GM18498 (cell line): ENCODE measurements around the gene DIPK1A.
A peak's percentile ranks its signal among the peaks of the same experiment; 100 is the strongest.
"Not testable (repeated sequence)": the region's sequence is repeated elsewhere in the genome, so short reads cannot be mapped to it uniquely, and the experiment has no call there.

ENCODE experiments used
- ATAC-seq: cut with Tn5 transposase; IDR thresholded peaks from one replicate; pipeline ENCODE4 v1.9.1; 2021; ENCODE audit warnings: mild to moderate bottlenecking, moderate library complexity; ENCODE audit not compliant: unreplicated experiment

The DIPK1A gene

GRCh38 chr1:92980732-92981647 lies 19.7 kb upstream of the DIPK1A start:
- peak; percentile 52 for ATAC-seq

GRCh38 chr1:92975551-92976232 lies 14.4 kb upstream of the DIPK1A start:
- ATAC-seq = peak; percentile 80

GRCh38 chr1:92974112-92974511 lies 12.8 kb upstream of the DIPK1A start:
- not testable (repeated sequence) for ATAC-seq

GRCh38 chr1:92973203-92973897 lies 12.1 kb upstream of the DIPK1A start:
- ATAC-seq = no peak

GRCh38 chr1:92972409-92973129 lies 11.3 kb upstream of the DIPK1A start:
- no peak for ATAC-seq

- not testable (repeated sequence) for ATAC-seq
Observed at GRCh38 chr1:92971932-92972331, 10.7 kb upstream of the DIPK1A start.

- no peak for ATAC-seq
Observed at GRCh38 chr1:92970990-92971689, 9.9 kb upstream of the DIPK1A start.

GRCh38 chr1:92969517-92969916 lies 8.3 kb upstream of the DIPK1A start:
- no peak for ATAC-seq

GRCh38 chr1:92968138-92969032 lies 7.1 kb upstream of the DIPK1A start:
- peak; percentile 68 for ATAC-seq

- no peak for ATAC-seq
Observed at GRCh38 chr1:92964998-92965397, 3.7 kb upstream of the DIPK1A start.

- no peak for ATAC-seq
Observed at GRCh38 chr1:92964316-92964715, 3.1 kb upstream of the DIPK1A start.

GRCh38 chr1:92961896-92962752 lies 862 bp upstream of the DIPK1A start:
- ATAC-seq = peak; percentile 57

GRCh38 chr1:92960395-92961130 lies 699 bp downstream of the DIPK1A start:
- ATAC-seq = peak; percentile 35

- no peak for ATAC-seq
Observed at GRCh38 chr1:92958203-92958970, 2.9 kb downstream of the DIPK1A start.

- ATAC-seq = peak; percentile 31
Observed at GRCh38 chr1:92957030-92957734, 4.1 kb downstream of the DIPK1A start.
